HG02642 (cell line): Measurements from ENCODE around the gene SORT1.
A peak's percentile ranks its signal among the peaks of the same experiment; 100 is the strongest.
"Not testable (repeated sequence)": the region's sequence is repeated elsewhere in the genome, so short reads cannot be mapped to it uniquely, and the experiment has no call there.

Source experiments
- ATAC-seq: cut with Tn5 transposase; IDR thresholded peaks from one replicate; pipeline ENCODE4 v1.9.1; 2021; ENCODE audit warnings: mild to moderate bottlenecking; ENCODE audit not compliant: unreplicated experiment, poor library complexity

The SORT1 gene

DNA sequence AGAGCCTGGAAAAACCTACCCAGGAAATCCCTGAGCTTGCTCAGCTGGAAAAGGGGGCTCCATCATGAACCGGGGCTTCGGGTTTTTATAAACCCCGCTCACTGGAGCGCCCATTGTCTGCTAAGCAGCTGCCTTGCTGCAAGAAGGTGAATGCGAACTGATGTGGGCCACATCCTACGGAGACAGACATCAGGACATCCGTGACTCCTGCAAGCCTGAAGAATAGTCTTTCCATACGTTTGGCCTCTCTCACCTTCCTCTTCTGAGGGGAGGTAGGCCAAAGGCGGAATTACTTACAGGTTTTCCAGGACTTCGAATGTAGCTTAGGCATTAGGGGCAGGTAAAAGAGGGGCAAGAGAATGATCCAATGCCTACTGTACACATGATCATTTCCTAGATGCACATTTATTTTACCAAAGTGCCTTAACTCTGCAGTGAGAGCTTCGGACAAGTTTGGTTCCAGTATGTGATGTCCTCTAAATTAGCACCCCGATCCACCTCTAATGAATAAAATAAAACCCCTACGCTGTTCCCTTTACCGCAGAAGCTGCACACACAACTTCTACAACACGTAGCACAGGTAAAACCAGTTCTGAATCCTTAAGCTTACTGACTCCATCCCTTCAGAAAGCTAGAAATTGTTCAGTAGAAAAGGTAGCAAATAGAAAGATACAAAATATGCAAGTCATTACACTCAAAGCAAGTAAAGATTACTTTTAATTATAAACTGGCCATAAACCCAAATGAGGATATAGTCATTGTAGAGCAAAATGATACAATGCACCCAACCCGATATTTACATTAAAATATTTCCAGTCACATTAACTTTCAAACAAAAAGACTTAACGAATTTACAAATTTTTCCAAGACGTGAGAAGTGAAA is 866 bp upstream of the SORT1 start:
- no peak for ATAC-seq

DNA sequence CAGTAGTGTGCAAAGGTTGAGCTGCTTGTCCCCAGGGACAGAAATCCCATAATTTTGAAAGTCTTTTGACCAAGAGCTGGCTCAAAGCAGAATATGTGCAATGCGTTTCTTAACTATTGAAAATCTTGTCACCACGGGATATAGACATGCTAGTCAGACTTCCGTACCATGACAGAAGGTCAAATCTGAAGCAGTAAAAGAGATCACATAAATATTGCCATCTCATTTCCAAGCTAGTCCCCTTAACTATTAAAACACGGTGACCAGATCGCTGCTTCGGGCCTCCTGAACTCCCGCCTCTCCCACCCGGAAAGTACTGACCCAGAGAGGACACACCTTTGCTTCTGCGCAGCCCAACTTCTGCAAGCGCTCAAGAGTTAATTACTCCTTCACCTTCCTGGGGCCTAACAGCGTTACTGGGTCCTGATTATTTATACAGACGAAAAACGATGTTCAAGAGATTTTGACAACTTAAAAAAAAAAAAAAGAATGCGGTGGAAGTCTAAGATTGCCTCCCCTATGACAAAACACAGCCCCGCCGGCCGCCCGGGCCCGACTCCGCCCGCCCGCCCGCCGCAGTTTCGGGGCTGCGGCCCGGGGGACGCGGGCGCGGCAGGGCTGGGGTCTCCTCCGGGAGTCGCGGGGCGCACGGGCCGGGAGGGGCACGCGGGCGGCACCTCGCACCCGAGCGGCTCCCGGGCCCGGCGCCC is 692 bp downstream of the SORT1 start:
- no peak for ATAC-seq

DNA sequence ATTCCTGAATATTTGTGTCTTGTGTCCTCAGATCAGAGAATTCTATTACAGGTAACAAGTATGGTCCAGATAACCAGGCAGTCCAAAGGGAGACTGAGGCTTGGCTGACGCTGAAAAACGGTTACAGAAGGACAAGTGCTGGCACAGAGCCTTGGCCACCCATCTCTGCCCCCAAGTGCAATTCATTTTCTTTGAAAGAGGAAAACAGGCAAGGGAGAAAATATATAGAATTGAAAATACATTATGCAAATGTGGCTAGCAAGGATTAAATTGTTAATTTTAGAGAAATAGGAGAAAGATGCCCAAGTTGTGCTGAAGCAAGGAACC is 1.2 kb downstream of the SORT1 start:
- no peak for ATAC-seq

DNA sequence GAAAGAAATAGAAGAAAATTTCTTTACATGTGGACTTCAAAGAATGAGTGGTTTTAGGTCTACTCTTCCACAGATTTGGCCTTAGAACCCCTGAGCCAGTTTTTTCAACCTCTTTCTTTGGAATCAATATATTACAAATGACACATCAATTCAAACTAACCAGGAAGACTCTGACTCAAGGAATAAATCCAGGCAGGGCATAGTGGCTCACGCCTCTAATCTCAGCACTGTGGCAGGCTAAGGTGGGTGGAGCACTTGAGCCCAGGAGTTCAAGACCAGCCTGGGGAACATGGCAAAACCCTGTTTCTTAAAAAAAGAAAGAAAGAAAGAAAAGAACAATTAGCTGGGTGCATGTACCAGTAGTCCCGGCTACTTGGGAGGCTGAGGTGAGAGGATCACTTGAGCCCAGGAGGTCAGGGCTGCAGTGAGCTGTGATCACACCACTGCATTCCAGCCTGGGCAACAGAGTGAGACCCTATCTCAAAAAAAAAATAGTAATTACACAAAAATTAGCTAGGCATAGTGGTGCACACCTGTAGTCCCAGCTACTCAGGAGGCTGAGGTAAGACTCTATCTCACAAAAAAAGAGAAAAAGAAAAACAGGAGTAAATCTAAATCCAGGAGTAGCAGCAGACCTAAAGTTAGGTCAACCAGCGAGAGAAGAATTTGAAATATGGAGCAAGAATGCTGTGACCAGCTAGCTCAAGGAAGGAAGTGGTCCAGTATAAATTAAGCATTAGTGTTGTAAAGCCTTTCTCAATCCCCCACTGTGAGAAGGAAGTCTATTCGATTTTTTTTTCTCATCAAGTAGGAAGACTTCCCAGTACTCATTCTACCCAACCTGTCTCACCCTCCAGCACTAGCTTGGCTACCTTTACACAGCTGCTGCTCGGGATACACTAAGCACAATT is 1.9 kb downstream of the SORT1 start:
- no peak for ATAC-seq

DNA sequence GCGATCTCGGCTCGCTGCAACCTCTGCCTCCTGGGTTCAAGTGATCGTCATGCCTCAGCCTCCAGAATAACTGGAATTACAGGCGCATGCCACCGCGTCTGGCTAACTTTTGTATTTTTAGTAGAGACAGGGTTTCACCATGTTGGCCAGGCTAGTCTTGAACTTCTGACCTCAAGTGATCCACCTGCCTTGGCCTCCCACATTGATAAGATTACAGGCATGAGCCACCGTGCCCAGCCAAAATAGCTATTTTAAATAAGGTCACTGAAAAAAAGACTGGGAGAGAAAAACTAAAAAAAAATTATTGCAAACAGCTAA is 2.5 kb downstream of the SORT1 start:
- ATAC-seq = not testable (repeated sequence)

DNA sequence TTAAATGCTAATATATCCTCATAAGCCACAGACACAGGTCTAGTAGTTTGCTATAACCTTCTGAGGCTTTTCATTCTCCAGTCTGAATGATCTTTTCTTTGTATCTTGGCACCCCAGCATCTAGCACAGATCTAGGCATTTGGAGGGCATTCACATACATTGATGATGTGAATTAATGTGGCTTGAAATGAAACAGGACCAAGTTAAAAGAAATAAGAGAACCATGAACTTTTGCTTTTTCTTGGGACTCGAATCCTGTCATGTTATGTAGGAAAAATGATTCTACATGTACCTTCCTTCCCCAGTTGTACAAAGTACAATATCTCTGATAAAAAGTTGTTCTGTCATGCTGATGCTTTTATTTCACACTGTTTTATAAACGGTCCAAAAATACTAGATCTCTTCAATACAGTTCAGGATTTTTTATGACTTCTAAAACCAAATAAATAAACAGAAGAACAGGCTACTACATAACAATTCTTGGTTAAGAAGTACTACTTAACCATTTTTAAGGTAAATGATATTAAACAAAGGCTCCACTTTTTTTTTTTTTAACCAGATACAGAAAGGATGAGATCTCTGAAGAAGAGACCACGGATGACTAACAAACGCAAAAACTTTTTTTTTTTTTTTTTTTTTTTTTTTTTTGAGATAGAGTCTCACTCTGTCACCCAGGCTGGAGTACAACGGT is 3.0 kb downstream of the SORT1 start:
- ATAC-seq = no peak

DNA sequence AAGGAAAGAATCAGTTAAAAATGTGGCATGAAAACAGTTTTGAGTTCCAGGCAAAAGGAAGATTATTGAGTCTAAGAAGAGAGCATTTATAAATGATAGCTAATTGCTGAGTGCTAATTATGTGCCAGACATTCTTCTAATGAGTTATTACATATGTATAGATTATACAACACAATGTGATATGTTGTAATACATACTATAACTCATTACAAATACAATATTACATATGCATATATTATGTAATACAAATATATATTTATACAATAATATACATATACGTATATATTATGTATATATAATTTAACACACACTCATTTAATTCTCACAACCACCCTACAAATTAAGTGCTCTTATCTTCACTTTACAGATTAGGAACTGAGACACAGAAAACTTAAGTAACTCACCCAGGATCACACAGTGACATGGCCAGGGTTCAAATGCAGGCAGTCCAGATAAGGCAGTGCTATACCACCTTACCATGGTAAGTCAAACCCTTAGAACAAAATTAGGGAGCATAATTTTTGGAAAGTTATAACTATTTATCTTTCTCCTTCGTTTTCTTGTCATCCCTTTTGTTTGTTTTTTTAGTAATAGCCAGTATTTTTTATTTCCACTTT is 4.0 kb downstream of the SORT1 start:
- ATAC-seq = no peak

DNA sequence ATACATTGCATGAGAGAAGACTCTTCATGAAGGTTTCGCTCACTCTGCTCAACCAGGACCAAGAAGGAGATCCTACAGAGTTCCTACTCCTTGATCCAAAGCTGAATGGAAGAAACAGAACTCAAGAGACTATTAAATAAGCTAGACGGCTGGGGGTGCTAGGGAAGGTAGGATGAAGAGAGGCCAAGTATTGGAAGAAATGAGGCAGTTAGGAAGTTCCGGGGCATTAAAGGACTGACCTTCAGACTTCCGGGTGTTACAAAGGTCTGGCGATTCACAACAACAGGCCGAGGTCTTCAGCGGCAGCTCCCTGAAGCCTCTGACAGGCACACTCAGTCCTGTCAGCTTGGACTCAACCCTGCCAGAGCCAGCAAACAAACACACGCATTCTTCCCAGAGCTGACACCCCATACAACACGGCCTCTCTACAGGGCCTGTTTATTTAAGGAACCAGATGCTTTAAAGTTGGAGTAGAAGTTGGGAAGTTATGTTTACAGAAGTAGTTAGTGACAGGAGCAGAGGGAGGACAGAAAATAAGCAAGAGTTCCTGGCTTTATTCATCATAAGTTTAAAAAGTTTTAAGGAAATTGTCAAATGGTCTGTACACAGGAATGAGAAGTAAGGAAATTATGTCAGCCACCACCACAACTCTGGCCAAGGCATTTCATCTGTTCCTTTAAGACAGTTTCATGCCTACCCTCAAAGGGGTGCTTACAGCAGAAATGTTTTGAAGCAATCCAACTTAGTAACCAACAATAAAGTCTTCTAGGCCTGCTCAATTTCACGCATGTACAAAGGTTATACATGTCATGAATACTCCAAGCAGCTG is 4.7 kb downstream of the SORT1 start:
- ATAC-seq = no peak

DNA sequence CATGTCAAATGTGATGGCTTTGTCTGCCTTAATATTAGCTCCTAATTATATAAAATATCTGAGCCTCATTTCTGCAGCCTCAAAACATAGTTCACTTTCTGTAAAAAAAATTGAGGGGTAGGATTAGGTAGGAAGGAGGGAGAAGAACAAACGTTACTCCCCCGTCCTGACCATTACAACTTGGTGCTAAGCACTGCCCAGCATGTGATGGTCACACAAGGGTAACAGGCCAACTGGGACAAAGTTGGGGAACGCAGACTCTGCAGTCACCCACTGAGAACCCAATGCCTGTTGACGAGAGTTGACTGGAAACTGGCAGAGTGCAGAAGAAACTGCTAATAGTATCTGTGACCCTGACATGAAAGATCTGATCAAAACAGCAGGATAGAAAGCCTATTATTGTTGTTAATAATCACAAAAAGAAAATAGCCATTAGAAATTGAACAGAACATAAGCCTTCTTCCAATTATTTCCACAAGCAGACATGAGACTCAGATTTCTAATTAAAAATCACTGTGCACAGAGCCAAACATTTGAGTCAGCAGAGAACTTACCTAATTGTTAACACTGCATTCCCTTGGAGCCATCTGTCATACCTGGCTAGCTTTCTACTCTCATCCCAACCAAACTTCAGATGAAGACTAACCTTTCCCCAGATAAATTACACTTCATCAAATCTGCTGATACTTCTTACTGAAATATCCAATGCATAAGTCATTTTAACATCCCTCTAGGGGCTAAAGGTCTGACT is 5.5 kb downstream of the SORT1 start:
- ATAC-seq = peak; percentile 16

DNA sequence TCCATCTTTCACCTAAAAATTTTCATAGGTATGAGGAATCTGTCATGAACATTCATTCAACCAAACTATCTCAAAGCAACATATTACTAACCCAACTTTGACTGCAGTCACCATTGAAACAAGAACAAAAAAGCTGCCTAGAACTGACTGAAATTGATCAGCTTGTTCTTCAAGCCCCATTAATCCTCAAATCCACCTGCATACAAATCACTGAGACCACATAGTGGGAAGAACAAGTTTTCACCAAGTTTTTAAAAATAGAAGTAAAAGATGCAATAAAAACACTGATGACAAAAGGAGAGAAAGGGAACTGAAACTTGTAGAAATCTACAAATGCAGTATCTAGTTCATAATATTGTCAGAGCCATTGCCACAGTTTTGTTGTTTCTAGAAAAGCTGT is 6.1 kb downstream of the SORT1 start:
- peak; percentile 79 for ATAC-seq

DNA sequence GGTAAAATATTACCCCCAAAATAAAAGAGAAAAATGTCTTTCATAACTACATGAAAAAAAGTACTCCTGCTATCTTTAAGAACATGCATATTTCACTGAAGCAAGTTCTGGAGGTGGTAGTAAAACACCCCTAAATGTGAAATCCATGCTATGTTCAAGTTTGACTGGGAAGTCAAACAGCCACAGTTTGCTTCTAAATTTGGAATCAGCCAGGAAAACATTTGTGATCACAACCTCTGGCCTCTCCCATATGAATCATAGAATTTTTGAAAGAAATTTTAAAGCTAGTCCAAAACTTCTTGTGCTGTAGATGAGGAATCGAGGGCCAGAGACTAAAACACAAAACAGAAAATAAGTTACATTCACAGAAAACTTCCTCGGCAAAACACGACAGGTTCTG is 6.6 kb downstream of the SORT1 start:
- ATAC-seq = no peak

DNA sequence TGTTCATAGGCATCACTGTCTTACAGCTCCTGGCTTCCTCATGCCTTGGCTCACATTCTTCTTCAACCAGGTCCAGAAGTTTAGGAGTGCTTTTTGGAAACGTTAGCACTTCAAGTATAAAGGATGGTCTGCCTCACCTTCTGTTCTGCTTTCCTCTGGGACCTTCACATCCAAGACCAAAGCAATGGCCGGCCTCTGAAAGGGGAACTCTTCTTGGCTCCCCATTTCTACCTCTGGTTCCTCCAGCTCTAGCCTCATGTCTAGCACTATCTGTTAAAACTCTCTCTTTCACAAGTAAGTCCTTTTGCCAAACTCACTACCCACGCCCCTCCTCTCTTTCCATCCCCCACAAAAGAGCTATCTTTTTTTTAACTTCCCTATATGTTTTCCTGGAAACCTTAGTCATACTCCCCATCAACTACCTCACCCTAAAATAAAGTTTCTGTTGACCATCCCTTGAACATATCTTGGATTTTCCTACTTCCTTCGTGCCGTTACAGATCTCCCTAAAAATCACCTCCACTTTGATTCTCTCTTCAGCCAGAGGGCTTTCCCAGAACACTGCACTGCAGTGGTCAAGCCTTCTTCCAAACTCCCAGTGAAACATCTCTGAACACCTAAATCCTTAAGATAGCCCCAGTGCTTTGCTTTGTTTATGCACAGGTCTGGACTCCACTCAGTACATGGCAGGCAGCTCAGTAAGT is 7.9 kb downstream of the SORT1 start:
- no peak for ATAC-seq

DNA sequence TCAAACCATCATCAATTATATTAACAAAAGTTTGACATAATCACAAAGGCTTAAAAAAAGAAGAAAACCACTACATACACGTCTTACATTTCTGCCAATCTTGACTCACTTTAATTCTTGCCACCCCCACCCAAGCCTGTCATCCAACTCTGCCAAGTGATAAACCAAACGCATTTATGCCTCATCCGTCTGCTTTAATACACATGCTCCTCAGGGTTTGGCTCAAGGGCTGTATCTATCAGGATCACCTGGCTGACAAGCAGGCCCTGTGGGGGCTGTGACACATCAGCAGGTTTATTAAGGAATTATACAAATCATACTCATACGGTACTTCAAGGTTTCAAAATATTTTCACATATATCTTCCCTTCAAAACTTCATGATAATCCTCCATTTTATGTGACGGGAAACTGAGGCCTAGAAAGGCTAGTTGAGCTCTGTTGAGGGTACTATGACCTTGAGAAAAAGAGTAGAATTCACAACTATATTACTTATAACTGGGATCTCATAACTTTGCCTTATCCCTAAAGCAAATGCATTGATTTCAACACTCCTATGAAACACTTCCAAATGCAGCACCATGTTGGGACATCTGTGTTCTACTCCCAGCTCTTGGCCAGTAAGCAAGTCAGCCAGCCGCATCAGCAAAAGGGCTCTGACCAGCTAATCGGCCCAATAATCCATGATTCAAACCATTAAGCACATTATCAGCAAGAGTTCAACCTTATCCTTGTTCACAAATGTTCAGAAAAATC is 8.7 kb downstream of the SORT1 start:
- ATAC-seq = no peak

DNA sequence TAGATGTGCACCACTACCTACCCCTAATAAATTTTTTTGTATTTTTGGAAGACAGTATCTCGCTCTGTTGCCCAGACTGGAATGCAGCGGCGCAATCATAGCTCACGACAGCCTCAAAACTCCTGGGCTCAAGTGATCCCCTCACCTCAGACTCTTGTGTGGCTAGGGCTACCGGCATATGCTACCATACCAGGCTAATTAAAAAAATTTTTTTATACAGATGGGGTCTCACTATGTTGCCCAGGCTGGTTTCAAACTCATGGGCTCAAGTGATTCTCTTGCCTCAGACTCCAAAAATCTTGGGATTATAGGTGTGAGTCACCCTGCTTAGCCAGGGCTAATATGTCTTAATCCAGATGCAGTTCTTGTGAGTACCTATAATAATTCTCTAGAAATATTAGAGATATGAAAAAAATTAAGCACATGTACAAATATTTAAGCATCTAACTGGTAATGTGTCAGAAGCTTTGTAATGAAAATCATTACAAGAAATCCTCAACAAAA is 9.5 kb downstream of the SORT1 start:
- no peak for ATAC-seq

DNA sequence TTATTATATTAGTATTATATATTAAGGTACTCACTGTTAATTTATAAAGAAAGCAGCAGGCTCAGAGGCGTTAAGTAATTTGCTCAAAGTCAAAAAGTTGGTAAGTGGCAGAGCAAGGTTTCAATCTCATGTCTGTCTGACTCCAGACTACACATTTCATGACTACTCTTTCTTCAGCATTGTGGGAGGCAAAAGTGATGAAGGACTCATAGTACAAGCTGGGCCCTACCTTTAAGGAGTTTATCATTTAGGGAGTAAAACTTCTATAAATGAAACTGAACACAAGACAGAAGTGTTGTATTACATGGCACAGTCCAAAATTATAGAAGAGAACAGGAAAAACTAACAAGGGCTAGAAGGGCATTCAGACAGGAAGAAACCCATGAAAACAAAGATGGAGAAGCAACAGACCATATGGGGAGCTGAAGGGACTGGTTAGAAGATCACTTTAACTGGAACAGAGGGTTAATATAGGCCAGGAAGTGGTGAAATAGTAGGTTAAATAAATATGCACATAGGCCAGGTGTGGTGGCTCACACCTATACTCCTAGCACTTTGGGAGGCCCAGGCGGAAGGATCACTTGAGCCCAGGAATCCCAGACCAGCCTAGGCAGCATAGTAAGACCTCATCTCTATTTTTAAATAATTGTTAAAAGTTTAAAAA is 11.5 kb downstream of the SORT1 start:
- ATAC-seq = no peak

DNA sequence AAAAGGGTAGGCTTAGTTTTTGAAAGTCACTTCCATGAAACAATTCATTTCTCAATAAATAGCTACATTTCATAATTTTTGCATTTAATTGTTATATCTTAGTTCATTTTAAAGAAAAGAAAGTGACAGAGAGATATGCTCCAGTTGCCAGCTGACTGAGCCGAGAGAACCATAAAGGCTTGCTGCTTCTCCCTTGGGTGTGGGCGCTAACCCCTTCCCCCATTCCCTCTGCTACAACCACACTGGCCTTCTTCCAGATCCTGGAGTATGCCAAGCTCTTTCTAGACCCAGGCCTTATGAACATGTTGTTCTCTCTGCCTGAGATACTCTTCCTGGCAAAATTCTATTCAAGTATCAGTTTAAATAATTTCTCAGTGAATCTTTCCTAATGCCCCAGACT is 12.3 kb downstream of the SORT1 start:
- ATAC-seq = no peak

DNA sequence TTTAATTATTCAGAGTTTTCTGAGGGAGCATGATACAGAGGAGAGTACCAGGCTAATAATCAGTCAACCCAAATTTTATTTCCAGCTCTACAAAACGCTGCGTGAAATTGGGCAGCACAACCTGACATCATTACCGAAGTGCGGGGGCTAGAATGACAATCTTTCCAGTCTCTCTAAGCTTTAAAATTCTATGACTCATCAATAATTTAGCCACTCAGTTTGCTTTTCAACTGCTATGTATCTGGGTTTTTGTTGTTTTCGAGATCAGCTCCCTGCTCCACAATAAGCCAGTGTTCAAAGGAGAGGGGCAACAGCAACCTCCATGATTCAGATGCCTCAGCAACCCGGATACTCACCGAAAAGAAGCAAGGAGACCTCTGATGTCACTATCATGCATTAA is 13.9 kb downstream of the SORT1 start:
- no peak for ATAC-seq
